Adrenal gland (tissue), 5 donors: ENCODE measurements around the gene FXYD4.
A peak's percentile ranks its signal among the peaks of the same experiment; 100 is the strongest.

Experiments
- POLR2A ChIP-seq, 2 donors: fragments of 450-650 bp; IDR thresholded peaks; one replicate each; pipeline ENCODE4 v1.6.1; 2017; ENCODE audit warnings: antibody characterized with exemption in 2 of 2, mild to moderate bottlenecking in 2 of 2, moderate library complexity in 1 of 2
- TF ChIP-seq, protein P1 (sequence below), 6 experiments: fragments of 450-650 bp in 4 of 6; fragments of 200-600 bp in 2 of 6; sonication (generic) in 1 of 6; IDR thresholded peaks; 1 replicate in 5 of 6; 2 replicates in 1 of 6; pipeline versions ENCODE4 v1.5.1 to v1.8.0; 2016 to 2021; ENCODE audit warnings: antibody characterized with exemption in 6 of 6, mild to moderate bottlenecking in 2 of 6, moderate library complexity in 1 of 6
- donor health status: DM: no; HTN: no; CAD: no.

DNA sequence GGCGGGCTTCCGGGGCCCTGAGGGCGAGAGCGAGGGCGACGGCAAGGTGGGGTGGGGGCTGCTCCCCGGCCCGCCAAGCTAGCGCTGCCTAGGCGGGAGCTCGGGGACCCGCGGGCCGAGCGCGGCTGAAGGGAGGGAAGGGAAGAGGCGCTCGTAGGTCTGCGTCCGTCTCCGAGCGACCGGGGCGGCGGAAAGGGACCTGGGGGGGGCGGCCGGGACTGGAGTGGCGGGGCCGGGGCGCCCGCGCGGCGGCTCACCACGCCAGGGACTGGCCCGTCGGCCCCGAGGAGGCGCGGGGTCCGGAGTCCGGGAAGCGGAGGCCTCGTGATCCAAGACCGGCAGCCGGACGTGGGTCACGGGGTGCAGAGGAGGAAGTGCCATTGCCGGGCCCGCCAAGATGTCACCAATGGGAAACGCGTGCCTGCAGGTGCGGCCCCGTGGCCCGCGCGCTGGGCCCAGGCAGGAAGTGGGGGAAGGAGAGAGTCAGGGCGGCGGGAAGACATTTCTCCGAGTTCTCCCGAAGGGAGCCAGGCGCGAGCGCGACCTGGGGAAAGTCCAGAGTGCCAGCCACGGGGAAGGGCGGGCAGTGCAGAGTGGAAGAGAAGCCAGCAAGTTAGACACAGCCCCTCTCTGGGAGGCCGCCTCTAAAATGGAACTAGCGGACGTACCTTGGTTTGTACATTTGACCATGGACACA, 25.6 kb downstream of the FXYD4 start:
- TF ChIP-seq, protein P1, sequence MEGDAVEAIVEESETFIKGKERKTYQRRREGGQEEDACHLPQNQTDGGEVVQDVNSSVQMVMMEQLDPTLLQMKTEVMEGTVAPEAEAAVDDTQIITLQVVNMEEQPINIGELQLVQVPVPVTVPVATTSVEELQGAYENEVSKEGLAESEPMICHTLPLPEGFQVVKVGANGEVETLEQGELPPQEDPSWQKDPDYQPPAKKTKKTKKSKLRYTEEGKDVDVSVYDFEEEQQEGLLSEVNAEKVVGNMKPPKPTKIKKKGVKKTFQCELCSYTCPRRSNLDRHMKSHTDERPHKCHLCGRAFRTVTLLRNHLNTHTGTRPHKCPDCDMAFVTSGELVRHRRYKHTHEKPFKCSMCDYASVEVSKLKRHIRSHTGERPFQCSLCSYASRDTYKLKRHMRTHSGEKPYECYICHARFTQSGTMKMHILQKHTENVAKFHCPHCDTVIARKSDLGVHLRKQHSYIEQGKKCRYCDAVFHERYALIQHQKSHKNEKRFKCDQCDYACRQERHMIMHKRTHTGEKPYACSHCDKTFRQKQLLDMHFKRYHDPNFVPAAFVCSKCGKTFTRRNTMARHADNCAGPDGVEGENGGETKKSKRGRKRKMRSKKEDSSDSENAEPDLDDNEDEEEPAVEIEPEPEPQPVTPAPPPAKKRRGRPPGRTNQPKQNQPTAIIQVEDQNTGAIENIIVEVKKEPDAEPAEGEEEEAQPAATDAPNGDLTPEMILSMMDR (IDR thresholded peaks at IDR 0.05) = no peak
- peak; percentile 75 to 81 for TF ChIP-seq POLR2A (IDR thresholded peaks at IDR 0.05)
